ENCODE data around the gene GHRL.

Gene GHRL, protein sequence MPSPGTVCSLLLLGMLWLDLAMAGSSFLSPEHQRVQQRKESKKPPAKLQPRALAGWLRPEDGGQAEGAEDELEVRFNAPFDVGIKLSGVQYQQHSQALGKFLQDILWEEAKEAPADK

DNA sequence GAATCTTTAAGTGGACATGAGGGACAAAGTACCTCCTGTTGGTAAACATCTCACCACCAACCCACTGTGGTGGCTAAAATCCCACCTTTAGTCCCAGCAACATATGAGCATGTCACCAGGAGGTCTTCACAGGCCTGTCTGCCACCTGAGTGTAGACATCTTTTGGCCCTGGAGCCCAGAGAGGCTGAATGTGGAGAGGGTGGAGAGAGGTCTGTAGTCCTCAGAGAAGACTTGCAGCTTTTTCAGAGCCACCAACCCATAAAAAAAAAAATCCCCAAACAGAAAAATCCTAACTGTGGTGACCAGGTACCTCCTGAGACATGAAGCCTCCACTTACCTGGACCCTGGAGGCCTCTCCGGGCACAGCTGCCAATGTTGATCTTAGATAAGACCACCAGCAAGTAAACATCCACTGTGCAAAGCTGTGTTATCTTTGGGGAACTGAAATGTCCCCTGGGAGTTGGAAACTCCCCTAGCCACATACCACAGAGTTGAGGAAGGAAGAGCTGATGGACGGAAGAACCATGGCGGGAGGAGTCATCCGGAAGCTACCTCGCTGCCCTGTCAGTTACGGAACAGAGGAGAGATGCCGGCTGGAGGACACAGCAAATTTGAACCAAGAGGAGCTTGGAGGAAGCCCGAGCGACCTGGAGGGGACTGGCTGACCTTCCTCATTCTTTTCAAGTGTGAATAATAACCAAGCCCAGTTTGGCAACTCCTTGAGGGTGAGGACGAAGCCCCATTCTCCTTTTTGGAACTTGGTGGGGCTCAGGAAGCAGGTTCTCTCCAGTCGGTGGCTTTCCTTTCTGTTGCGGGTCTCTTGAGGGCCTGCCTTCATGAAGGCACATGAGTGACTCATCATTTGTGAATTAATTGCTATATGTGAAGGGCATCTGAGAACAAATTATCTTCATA is at the start of gene GHRL:
Gene GHRL (minus strand): TSS at position 443 of the 915 bp plus-strand sequence. CDS start 2,767 bp downstream, outside the sequence.
- DNase-seq = no peak

GRCh38 chr3:10341901-10342398 is 49.2 kb upstream of the GHRL start:
- DNase-seq = no peak

- DNase-seq = no peak
Measured at GRCh38 chr3:10340476-10340875, 47.7 kb upstream of the GHRL start.

DNA sequence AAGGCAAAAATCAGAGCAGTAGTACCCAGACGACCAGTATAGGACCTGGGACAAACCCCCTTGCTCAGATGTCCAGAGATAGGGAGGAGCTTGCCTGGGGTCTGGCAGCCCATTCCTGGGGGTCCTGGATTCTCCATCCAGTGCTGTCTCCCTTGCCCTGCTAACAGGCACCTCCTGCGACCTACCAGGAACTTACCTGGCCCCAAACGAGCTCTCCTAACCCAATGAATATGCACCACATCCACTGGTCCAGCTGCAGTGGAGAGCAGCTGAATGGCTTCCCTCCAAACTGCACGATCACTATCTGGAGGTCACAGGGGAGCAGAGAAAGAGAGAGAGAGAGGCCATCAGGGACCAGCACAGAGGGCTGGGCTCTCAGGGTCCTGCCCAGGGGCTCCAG is 47.3 kb upstream of the GHRL start:
- no peak for DNase-seq

DNA sequence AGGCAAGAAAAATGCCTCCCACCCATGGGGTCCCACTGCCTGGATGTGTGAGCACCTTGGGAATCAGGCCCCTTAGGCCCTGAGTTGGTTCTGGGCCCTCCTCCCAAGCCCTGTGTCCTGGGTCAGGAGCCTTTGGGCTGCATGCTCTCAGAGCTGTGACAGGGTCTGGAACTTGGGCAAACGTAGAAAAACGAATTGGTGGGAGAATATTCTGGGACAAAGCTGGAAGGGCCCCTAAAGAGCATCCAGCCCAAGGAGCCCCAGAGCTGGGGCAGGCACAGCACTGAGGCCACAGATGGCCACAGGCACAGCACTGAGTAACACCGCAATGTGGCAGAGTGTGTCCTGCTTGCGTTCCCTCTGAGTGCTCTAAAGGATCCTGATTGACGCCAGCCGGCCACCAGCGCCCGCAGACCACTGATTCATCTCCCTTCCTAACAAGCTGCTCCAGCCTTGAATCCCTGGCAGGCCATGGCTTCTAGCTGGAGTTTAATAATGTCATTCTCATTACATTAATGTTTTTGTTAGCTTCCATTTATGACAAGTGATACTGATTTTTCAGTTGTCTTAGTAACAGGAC is 46.7 kb upstream of the GHRL start:
- DNase-seq = no peak

GRCh38 chr3:10338591-10339353 is 46.0 kb upstream of the GHRL start:
- DNase-seq = no peak

GRCh38 chr3:10338164-10338470 is 45.4 kb upstream of the GHRL start:
- DNase-seq = no peak

DNA sequence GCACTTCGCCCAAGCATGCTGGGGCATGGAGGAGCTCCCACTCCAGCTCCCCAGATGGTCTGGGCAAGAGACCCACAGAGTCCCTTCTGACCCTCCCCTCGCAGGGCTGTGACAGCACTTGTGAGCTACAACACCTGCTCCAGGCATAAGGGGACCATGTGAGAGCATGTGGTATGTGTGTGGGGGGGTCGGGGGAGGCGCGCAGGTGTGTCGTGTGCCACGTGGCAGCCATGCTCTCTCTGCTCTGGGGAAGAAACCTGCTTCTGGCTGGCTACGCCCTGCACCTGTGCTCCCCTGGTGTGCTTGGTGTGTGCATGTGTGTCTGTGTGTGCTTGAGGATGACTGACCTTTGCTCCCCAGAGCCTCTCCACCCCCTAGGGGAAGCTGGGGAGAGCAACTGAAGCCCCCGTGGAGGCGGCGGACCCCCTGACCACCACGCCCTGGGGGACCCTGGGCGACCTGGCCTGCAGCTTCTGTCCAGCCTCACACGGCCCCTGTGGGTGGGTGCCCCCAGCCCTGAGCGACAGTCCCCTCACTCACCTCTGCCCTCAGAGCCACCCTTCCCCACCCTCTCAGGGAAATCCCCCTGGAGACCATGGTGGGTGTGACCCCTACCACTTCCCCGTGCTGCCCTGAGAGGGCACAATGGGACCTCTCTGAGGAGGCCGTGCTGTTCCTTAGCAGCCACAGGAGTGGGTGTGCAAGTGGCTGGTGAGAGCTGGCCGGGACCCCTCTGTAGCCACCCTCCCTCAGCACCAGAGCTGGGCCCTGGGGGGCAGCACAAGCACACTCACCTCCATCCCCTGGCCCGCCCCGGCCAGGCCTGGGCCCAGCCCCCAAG is 44.8 kb upstream of the GHRL start:
- no peak for DNase-seq

- DNase-seq = no peak
Measured at GRCh38 chr3:10336761-10337160, 44.0 kb upstream of the GHRL start.

GRCh38 chr3:10335871-10336622 is 43.3 kb upstream of the GHRL start:
- DNase-seq = no peak

DNA sequence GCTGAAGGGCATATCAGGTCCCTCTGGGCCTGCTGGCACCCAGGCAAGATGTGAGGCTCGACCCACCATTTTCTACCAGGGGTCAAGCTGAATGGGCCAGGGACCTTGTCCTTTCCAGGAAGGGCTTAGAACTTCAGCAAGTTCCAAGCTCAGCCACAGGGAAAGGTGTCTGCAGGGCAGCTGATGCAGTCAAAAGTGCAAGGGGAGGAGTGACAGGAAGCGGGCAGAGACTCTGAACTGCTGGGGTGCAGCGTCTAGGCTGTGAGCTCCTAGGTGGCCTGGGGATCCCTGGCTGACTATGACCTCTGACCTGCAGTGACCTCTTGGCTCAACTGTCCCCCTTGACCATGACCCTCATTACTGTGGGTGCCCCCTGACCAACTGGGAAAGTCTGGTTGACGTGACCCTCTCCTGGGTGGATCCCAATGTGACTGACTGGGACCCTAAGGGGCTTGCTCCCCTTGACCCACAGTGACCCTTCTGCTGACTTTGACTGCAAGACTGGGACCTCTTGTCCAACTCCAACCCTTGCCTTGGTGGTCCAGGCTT is 42.5 kb upstream of the GHRL start:
- DNase-seq = no peak

DNA sequence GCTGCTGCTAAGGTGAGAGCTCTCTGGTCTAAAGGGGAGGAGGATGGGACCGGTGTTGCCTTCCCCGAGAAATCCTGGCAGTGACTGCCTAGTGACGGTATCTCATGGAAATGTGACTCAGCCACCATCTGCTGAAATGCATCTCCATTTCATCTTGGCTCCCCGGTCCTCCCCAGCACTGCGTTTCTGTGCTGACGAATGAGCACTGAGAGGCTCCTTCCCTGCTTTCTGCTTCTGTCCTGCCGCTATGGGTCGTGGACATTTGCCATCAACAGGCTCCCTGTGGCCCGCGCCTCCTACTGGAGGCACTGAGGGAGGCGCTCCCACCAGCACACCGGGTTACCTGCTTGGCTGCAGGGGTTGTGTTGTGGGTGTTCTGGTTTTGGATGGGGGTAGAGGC is 41.7 kb upstream of the GHRL start:
- no peak for DNase-seq

- no peak for DNase-seq
Measured at GRCh38 chr3:10334042-10334441, 41.3 kb upstream of the GHRL start.

DNA sequence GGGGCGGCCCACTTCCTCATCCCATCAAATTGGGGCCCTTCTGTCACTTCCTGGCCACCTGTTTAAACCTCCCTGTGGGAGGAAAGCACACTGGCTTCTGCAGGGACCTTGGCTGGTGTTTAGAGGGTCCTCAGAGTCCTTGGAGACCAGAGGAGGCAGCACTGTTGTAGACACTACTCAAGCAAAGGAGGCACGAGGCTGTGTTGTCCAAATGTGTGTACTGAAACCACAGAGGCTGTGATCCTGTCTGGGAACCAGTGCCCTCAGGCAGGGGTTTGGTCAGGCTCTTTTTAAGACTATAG is 40.6 kb upstream of the GHRL start:
- no peak for DNase-seq

DNA sequence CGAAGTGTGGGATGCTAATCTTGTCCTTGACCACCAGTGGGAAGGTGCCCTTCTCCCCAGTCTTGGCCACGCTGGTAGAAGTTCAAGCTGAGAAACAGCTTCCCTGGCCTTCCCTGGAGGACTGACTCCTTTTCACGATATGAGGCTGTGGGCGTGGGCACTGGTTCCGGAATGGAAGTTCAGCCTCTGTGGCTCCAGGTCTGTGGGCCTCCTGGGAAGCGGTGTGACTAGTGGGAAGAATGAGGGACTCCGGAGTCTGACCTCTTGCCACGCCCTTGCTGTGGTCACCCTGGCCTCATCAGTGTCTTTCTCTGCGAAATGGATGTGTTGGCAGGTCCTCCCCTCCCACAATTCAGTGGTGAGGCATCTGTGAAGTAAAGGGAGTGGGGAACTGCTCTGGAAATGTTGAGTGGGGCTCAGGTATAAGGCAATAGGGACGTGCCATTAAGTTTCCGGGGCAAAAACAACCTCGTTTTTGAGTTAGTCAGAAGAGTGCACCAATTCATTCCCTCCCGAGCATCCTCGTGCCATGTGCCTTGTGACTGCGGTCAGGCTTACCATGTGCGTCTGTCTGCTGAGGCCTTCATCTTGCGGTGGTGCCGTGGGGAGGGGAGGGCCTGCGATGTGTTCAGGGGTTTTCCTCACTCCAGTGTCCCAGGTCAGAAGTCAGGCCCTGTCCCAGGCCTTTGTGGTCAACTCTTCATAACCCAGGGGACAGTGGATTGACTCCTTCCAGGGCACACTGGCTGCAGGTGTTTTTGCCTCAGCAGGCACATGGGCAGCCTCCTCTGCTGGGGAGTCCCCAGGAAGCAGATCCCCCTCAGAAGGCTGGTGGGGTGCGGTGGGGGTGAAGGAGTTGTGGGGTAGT is 40.0 kb upstream of the GHRL start:
- no peak for DNase-seq

DNA sequence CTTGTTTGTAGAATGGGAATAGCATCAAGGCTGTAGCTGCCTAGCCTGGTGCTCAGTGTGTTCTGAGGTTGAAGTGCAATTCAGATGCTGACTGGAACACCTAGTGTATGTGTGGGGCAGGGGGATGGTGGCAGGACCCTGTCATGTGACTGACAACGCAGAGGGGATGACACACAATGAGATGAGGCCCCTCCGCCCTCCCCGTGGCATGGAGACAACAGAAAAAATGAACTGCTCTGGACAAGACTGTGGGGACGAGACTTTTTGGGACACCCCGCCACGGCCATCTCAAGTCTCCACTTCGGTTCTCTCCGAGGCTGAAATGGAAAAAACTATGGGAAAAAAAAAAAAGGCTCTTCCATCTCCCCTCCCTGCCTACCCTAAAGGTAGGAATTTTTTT is 38.6 kb upstream of the GHRL start:
- no peak for DNase-seq

- no peak for DNase-seq
Measured at GRCh38 chr3:10330319-10330718, 37.6 kb upstream of the GHRL start.

- no peak for DNase-seq
Measured at GRCh38 chr3:10329495-10330015, 36.8 kb upstream of the GHRL start.

GRCh38 chr3:10328460-10329071 is 35.8 kb upstream of the GHRL start:
- DNase-seq = no peak

DNA sequence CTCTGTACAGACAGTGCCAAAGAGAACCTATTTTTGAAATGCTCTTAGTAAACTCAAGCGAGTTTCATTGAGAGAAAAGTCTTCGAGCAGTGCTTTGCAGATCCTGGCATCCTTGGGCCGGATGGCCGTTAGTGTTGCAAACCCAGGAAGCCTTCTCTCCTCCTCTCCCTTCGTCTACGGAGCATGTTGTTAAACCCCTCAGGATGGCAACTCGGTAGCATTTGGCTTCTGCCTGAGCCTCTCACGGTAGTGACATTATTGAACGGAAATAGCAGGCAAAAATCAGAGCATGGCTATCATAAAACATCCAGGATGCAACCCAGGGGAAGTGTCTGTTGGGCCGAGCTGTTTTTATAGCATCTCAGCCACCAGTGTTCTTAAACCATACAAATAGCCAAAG is 34.8 kb upstream of the GHRL start:
- no peak for DNase-seq
